GM08714 (cell line): ENCODE measurements around the gene STMN3.

Experiments
- H3K4me3 ChIP-seq: fragments of 200-500 bp; sonication (Bioruptor generic); 2 replicates; pipeline ENCODE4 v1.5.1; 2014; ENCODE audit warnings: mild to moderate bottlenecking, low read length, inconsistent platforms
- ZNF274 ChIP-seq: IDR thresholded peaks from 2 replicates; pipeline ENCODE4 v1.6.1; 2012; ENCODE audit warnings: mild to moderate bottlenecking, low read depth, low read length

The STMN3 gene

DNA sequence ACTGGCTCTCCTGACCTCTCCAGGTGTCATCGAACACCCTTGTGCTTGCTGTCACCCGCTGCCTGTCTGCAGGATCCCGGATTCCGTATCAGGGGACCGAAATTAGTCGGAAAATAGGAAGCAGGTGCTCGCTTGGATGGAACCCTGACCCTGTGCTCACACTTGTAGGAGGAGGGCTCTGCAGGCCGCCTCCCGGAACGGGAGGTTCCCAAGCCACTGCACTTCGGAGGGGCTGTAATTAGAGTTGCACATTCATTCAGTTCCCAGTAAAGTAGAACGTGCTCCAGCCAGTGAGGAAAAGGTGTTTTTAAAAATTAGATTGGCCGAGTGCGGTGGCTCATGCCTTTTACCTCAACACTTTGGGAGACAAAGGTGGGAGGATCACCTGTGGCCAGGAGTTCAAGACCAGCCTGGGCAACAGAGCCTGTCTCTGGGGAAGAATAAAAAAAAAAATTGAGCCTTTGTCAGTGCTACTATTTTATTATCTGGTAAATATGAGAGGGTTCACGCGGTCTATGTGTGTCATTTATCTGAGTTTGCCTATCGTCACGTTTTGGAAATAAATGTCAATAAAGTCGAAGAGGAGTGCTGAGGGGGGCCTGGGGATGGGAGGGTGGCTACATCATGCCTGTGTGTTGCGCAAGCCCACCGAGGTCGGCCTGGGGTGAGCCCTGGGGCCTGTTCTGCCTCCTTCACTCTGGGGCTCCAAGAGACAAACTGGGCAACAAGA is 24.8 kb downstream of the STMN3 start:
- H3K4me3 ChIP-seq: peak overlapping the region; percentile 94; the same call in 1 of the 2 replicates
- TF ChIP-seq ZNF274: no peak

GRCh38 chr20:63627751-63628245 is 25.4 kb downstream of the STMN3 start:
- TF ChIP-seq ZNF274: no peak

DNA sequence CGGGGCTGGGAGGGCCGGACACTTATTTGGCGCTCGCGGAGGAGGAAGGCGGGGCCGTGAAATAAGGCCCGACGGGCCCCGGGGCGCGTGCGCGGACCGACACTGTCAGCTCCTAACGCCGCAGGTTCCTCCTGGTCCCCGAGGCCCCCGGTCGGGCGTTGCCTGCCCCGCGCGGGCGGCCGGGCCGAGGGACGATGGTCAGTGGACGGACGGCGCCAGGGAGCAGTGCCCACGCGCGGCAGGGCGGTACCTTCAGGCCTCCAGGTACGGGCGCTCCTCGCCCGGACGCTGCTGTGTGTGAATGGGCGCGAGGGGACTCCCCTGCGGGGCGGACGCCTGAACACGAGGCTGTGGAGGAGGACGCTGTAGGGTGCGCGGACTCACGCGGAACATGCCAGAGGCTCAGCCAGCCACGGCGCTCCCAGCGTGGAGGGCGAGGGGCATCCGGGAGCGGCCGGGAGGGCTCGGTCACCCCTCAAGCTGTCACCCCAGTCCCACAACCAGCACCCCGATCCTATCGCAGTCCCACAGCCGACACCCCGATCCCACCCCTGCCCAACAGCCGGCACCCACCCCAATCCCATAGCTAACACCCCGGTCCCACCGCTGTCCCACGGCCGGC is 26.0 kb downstream of the STMN3 start:
- H3K4me3 ChIP-seq: peak overlapping the region; percentile 94
- TF ChIP-seq ZNF274: no peak

More at GRCh38 chr20:63627751-63628245, 25.4 kb downstream of the STMN3 start:
- peak overlapping the region; percentile 94 for H3K4me3 ChIP-seq

GRCh38 chr20:63626424-63627128 is 26.6 kb downstream of the STMN3 start, which contains the start of gene GMEB2:
Gene GMEB2, minus strand, starts transcription at chr20:63627101. Its CDS starts 7,704 bp downstream, at chr20:63619397.
- no peak for TF ChIP-seq ZNF274
- peak within 1 kb of the TSS; percentile 94 for H3K4me3 ChIP-seq

- no peak for TF ChIP-seq ZNF274
Observed at GRCh38 chr20:63625771-63626423, 27.3 kb downstream of the STMN3 start.

DNA sequence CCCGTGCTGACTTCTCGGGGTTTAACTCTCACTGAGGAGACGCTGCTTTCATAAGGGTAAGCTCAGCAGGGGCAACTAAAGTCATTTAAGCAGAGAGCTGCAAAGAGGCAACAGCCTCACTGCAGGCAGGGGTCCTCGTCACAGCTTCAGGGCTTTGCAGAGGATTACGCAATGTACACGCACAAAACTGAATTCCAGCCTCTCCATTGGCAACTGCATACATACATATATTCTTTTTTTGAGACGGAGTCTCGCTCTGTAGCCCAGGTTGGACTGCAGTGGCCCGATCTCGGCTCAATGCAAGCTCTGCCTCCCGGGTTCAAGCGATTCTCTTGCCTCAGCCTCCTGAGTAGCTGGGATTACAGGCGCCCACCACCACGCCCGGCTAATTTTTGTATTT is 28.7 kb downstream of the STMN3 start:
- no peak for TF ChIP-seq ZNF274
- no peak overlapping the region for H3K4me3 ChIP-seq

More at GRCh38 chr20:63625771-63626423, 27.3 kb downstream of the STMN3 start:
- H3K4me3 ChIP-seq: peak overlapping the region; percentile 86

GRCh38 chr20:63622732-63623131 is 30.5 kb downstream of the STMN3 start:
- TF ChIP-seq ZNF274: no peak

DNA sequence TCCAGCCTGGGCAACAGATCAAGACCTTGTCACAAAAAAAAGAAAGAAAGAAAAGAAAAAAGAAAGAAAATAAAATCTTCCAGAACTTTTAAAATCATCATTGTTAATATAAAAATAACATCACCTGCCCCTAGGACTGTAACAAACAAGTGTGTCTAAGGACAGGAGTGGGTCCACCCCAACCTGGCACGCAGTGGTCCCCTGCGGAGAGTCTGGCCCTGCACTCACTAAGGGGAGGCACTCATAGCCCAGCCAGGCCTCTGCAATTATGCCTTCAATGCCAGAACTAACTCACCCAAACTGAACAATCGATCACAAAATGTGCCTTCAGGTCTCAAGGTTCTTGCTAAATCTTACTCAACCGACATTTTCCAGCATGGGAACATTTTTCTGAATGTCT is 31.1 kb downstream of the STMN3 start:
- no peak overlapping the region for H3K4me3 ChIP-seq
- TF ChIP-seq ZNF274: no peak

More at GRCh38 chr20:63622732-63623131, 30.5 kb downstream of the STMN3 start:
- no peak overlapping the region for H3K4me3 ChIP-seq

- H3K4me3 ChIP-seq: no peak overlapping the region
- no peak for TF ChIP-seq ZNF274
Observed at GRCh38 chr20:63620991-63621390, 32.2 kb downstream of the STMN3 start.

DNA sequence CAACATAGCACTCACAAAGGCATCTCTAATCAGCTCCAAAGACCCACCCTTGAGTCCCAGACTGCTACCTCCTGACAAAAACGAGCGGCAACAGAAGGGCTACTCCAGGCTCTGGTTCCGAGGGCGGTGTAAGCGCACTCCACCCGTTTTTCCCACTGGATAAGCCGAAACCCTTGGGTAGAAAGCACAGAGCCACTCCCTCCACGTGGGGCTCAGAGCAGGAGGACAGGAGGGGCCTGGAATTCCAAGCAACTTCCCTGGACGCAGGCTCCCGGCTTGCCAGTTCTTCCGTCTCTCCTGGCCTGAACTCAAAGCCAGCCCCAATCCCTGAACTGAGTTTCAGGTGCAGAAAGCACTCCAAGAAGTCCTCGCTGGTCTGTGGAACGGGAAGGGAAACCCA is 33.7 kb downstream of the STMN3 start:
- no peak for TF ChIP-seq ZNF274

DNA sequence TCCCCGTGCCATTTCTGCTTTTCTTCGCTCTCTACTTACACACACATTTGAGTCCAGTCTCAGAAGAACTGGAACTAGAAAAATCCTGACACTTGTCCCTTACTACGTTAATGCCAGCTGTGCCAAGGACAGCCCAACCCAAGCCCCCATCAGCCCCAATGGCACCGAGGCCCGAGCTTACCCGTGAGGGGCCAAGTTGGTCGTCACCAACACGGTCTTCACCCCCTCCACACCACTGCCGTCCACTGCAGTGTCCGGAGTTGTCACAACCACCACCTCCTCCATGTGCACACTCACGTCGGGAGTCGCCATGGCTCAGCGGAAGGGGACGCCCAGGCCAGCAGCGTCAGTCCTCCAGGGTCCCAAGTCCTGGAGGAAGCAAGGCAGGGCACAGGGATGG is 34.1 kb downstream of the STMN3 start:
- TF ChIP-seq ZNF274: no peak
- H3K4me3 ChIP-seq: no peak overlapping the region

More for the DNA sequence above, 33.7 kb downstream of the STMN3 start:
- no peak overlapping the region for H3K4me3 ChIP-seq

- no peak overlapping the region for H3K4me3 ChIP-seq
- TF ChIP-seq ZNF274: no peak
Observed at GRCh38 chr20:63618291-63618980, 34.8 kb downstream of the STMN3 start.

DNA sequence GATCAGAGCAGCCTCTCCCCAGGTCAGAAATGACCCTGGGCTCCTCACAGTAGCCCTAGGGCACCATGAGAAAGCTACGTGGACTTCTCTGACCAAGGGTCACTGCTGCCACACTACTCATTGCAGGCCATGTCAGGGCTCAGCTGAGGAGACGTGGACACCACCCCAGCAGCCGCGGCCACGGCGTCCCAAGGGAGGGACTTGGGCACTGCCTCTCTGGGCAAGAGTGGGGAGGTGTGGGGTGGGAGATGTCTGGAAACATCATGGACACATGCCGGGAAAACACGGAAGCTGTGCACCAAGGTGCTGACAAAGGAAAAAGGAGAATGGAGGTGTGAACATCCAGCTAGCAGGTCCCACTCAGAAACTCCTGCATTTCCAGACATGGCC is 35.4 kb downstream of the STMN3 start:
- no peak for TF ChIP-seq ZNF274
- H3K4me3 ChIP-seq: no peak overlapping the region
